ENCODE data around the gene FER1L5. TPM values are rescaled to one million over a fixed set of nuclear protein-coding genes. Genes with fewer than 3 reads are reported as not detected.

FER1L5 gene
- total RNA-seq, 4 donors from 2014 or later = not detected

DNA sequence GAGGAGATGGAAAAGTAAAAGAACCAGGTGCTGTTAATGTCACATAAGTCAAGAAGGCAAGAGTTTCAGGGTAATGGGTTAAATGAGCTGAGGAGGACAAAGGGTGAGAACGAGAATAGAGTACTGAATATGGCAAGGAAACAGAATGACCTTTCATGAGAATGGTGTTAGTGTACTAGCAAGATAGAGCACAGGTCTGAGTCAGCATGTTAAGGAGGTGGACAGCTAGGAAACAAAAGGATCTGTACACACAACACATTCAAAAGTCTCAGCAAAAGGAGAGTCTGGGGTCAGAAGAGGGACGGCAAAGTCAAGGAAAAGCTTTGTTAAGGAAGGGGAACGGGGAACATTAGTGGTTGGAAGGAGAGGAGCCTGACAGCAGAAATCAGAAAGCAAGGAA lies 68.4 kb downstream of the FER1L5 start:
- Histone ChIP-seq H3K9me3 (no peaks in the 10 kb centered on the region), H3K36me3 (peaks cover 3 to 71% of the 10 kb centered on the region in 2 donors), H3K27ac (no peak overlapping the region), H3K4me1 (no peaks in the 10 kb centered on the region), H3K27me3 (no peaks in the 10 kb centered on the region), H3K4me3 (no peak overlapping the region)
- DNase-seq (no peak), ATAC-seq (no peak)
- in situ Hi-C loops (cut with MboI; ENCODE audit: low sequenced_read_pairs in 4 of 4) = no loop called here
- intact Hi-C loops (cut with DNase I; ENCODE audit: low total_unique reads) = no loop called here
- TF ChIP-seq POLR2A (IDR thresholded peaks at IDR 0.05) = no peak

DNA sequence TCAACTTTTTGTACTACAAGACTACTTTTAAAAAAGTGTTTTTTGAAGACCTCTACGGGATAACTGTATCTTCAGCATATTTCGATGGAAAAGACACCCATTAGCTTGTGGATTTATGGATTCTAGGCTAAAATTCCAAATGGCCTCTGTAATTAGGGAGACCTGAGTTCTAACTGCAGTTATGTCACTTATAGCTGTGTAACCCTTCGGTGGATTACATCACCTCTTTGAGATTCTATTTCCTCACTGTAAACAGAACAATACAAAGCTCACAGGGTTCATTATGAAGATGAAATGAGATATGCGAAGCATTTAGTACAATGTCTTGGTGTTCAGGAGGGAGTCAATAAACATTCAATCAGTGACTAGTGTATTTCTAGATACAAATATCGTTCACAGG lies 73.1 kb downstream of the FER1L5 start:
- intact Hi-C loops (cut with DNase I; ENCODE audit: low total_unique reads) = no loop called here
- DNase-seq (no peak), ATAC-seq (no peak)
- H3K36me3 ChIP-seq = peaks cover 0 to 25% of the 10 kb centered on the region in 2 donors
- no peak overlapping the region for H3K4me3 ChIP-seq
- H3K27me3 ChIP-seq = no peaks in the 10 kb centered on the region
- TF ChIP-seq CTCF (IDR thresholded peaks at IDR 0.05 in 4 of 5, conservative IDR thresholded peaks at IDR 0.05 in 1 of 5) (no peak), POLR2A (IDR thresholded peaks at IDR 0.05) (no peak)
- in situ Hi-C loops (cut with MboI; ENCODE audit: low sequenced_read_pairs in 4 of 4) = no loop called here
- no peaks in the 10 kb centered on the region for H3K4me1 ChIP-seq
- no peaks in the 10 kb centered on the region for H3K9me3 ChIP-seq
- H3K27ac ChIP-seq = no peak overlapping the region

GRCh38 chr2:96716388-96716787 lies 73.8 kb downstream of the FER1L5 start:
- Histone ChIP-seq H3K9me3 (no peaks in the 10 kb centered on the region), H3K36me3 (peaks cover 0 to 18% of the 10 kb centered on the region in 2 donors), H3K27me3 (no peaks in the 10 kb centered on the region), H3K4me1 (no peaks in the 10 kb centered on the region), H3K4me3 (no peak overlapping the region), H3K27ac (no peak overlapping the region)
- in situ Hi-C loops (cut with MboI; ENCODE audit: low sequenced_read_pairs in 4 of 4) (no loop called here), intact Hi-C loops (cut with DNase I; ENCODE audit: low total_unique reads) (no loop called here)
- ATAC-seq (no peak), DNase-seq (no peak)
- TF ChIP-seq POLR2A (IDR thresholded peaks at IDR 0.05) (no peak), CTCF (IDR thresholded peaks at IDR 0.05 in 4 of 5, conservative IDR thresholded peaks at IDR 0.05 in 1 of 5) (no peak)

- H3K4me3 ChIP-seq = no peak overlapping the region
- DNase-seq (no peak), ATAC-seq (no peak)
- no peak overlapping the region for H3K27ac ChIP-seq
- peaks cover 0 to 49% of the 10 kb centered on the region in 2 donors for H3K36me3 ChIP-seq
- no peaks in the 10 kb centered on the region for H3K9me3 ChIP-seq
- intact Hi-C loops (cut with DNase I; ENCODE audit: low total_unique reads) = no loop called here
- no peak for TF ChIP-seq CTCF (IDR thresholded peaks at IDR 0.05 in 4 of 5, conservative IDR thresholded peaks at IDR 0.05 in 1 of 5)
- no peak for TF ChIP-seq POLR2A (IDR thresholded peaks at IDR 0.05)
- no peaks in the 10 kb centered on the region for H3K27me3 ChIP-seq
- in situ Hi-C loops (cut with MboI; ENCODE audit: low sequenced_read_pairs in 4 of 4) = no loop called here
- peaks cover 0 to 3% of the 10 kb centered on the region in 2 donors for H3K4me1 ChIP-seq
Observed at GRCh38 chr2:96726131-96726530, 83.6 kb downstream of the FER1L5 start.

- TF ChIP-seq POLR2A (IDR thresholded peaks at IDR 0.05) (no peak), CTCF (IDR thresholded peaks at IDR 0.05 in 4 of 5, conservative IDR thresholded peaks at IDR 0.05 in 1 of 5) (no peak)
- no peak overlapping the region for H3K4me3 ChIP-seq
- H3K27me3 ChIP-seq = no peaks in the 10 kb centered on the region
- peaks cover 0 to 62% of the 10 kb centered on the region in 2 donors for H3K36me3 ChIP-seq
- no peaks in the 10 kb centered on the region for H3K9me3 ChIP-seq
- intact Hi-C loops (cut with DNase I; ENCODE audit: low total_unique reads) (no loop called here), in situ Hi-C loops (cut with MboI; ENCODE audit: low sequenced_read_pairs in 4 of 4) (no loop called here)
- no peak overlapping the region for H3K27ac ChIP-seq
- no peak for ATAC-seq
- no peak for DNase-seq
- peaks cover 0 to 3% of the 10 kb centered on the region in 2 donors for H3K4me1 ChIP-seq
Observed at GRCh38 chr2:96727431-96727830, 84.9 kb downstream of the FER1L5 start.
